Measurements from ENCODE around the gene OLIG3.

DNA sequence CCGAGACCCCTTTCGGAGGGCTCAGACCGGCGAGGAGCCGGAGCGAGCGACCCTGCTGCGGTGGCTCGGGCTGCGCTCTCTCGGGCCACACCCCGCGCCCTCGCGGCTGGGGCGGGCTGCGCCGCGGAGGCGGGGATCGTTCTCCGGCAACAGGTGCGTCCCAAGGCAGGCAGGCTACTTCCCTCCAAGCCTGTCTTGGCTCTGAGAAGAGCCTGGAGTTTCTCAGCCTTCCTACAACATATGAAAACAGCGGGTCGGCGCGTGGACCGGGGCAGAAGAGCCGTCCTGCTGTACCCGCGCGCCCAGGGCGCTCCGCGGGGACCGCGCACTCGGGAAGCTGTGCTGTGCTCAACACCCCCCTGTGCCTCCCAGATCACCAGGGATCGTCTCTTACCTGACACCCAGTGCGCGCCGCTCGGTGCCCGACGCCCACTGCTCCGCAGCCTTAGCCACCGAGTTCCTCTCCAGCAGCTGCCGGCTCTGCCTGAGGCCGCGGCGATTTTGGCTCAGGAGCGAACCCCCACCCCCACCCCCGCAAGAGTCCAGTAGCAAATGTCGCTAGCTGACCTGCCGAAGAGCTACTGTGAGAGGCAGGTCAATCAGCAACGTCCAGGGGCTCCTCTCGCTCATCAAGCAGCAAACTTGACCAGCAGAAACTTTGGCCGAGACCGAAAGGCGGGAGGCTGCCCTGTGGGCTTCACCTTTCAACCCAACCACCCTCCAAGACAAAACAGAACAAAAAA is 3.7 kb upstream of the OLIG3 start:
- TF ChIP-seq CTCF (IDR thresholded peaks at IDR 0.05): no peak
- TF ChIP-seq POLR2A (IDR thresholded peaks at IDR 0.05): no peak

All from esophagus squamous epithelium (tissue), 4 donors.